ENCODE data around the gene ITGB3.

GRCh38 chr17:47242648-47243047 lies 11.0 kb upstream of the ITGB3 start:
- TF ChIP-seq CTCF (IDR thresholded peaks at IDR 0.05) (no peak), POLR2A (IDR thresholded peaks at IDR 0.05) (no peak)

Measured in gastroesophageal sphincter (tissue), 3 donors.